ENCODE results near the gene PPCDC. TPM values are rescaled to one million over a fixed set of nuclear protein-coding genes. Genes with fewer than 3 reads are reported as not detected.

PPCDC gene
- polyA plus RNA-seq, 1 of the 3 experiments (the other 2 are of a cell fraction): 19.8 TPM

- no peak for DNase-seq
- no peaks in the 10 kb centered on the region for H3K79me2 ChIP-seq (ENCODE audit: insufficient read depth)
- no peaks in the 10 kb centered on the region for H3K9me2 ChIP-seq
- CTCF ChIA-PET: interaction anchor here (0.6 kb wide), 1 partner anchor 529 kb away, joined by 3 read pairs; no protein-coding TSS in a partner anchor
- no peak overlapping the region for H3K27ac ChIP-seq (ENCODE audit: low read depth in 2 of 2, low read length in 1 of 2)
- H2AFZ ChIP-seq (ENCODE audit: low read depth): no peak overlapping the region
- no peaks in the 10 kb centered on the region for H3K27me3 ChIP-seq (ENCODE audit: insufficient read depth)
- no peaks in the 10 kb centered on the region for H4K20me1 ChIP-seq (ENCODE audit: insufficient read depth)
- H3K4me2 ChIP-seq: no peak overlapping the region
- H3K4me3 ChIP-seq (ENCODE audit: low read depth in 2 of 2, low read length in 1 of 2): no peak overlapping the region
- POLR2A ChIA-PET: no interaction called here
- TF ChIP-seq RAD21 (IDR thresholded peaks at IDR 0.05; ENCODE audit: low read length) (no peak), FOXM1 (IDR thresholded peaks at IDR 0.05; ENCODE audit: low read depth) (no peak), GABPA (IDR thresholded peaks at IDR 0.05; ENCODE audit: low read depth) (no peak), TCF12 (IDR thresholded peaks at IDR 0.05) (no peak), GATA2 (CRISPR knock-in tag; IDR thresholded peaks at IDR 0.05) (no peak), FOSL2 (IDR thresholded peaks at IDR 0.05; ENCODE audit: borderline replicate concordance, low read depth) (no peak), CHD2 (IDR thresholded peaks at IDR 0.05; ENCODE audit: low read length, partially characterized antibody) (no peak), MEF2A (IDR thresholded peaks at IDR 0.05; ENCODE audit: borderline replicate concordance, low read depth) (no peak), ZBTB33 (IDR thresholded peaks at IDR 0.05; ENCODE audit: borderline replicate concordance, low read depth) (no peak), TEAD4 (IDR thresholded peaks at IDR 0.05; ENCODE audit: borderline replicate concordance, insufficient read depth) (no peak)
- TF ChIP-seq, protein P1, sequence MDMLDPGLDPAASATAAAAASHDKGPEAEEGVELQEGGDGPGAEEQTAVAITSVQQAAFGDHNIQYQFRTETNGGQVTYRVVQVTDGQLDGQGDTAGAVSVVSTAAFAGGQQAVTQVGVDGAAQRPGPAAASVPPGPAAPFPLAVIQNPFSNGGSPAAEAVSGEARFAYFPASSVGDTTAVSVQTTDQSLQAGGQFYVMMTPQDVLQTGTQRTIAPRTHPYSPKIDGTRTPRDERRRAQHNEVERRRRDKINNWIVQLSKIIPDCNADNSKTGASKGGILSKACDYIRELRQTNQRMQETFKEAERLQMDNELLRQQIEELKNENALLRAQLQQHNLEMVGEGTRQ (IDR thresholded peaks at IDR 0.05; ENCODE audit: borderline replicate concordance, low read depth, low read length): no peak
- TF ChIP-seq, protein P2, sequence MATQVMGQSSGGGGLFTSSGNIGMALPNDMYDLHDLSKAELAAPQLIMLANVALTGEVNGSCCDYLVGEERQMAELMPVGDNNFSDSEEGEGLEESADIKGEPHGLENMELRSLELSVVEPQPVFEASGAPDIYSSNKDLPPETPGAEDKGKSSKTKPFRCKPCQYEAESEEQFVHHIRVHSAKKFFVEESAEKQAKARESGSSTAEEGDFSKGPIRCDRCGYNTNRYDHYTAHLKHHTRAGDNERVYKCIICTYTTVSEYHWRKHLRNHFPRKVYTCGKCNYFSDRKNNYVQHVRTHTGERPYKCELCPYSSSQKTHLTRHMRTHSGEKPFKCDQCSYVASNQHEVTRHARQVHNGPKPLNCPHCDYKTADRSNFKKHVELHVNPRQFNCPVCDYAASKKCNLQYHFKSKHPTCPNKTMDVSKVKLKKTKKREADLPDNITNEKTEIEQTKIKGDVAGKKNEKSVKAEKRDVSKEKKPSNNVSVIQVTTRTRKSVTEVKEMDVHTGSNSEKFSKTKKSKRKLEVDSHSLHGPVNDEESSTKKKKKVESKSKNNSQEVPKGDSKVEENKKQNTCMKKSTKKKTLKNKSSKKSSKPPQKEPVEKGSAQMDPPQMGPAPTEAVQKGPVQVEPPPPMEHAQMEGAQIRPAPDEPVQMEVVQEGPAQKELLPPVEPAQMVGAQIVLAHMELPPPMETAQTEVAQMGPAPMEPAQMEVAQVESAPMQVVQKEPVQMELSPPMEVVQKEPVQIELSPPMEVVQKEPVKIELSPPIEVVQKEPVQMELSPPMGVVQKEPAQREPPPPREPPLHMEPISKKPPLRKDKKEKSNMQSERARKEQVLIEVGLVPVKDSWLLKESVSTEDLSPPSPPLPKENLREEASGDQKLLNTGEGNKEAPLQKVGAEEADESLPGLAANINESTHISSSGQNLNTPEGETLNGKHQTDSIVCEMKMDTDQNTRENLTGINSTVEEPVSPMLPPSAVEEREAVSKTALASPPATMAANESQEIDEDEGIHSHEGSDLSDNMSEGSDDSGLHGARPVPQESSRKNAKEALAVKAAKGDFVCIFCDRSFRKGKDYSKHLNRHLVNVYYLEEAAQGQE (IDR thresholded peaks at IDR 0.05; ENCODE audit: low read depth, low read length): no peak
- peaks cover 3% of the 10 kb centered on the region for H3F3A ChIP-seq (replicated peaks; ENCODE audit: insufficient read depth)
- no peaks in the 10 kb centered on the region for H3K36me3 ChIP-seq (replicated peaks in 1 of 2; ENCODE audit: control insufficient read depth in 1 of 2, insufficient read depth in 2 of 2, low read length in 1 of 2)
- no peak overlapping the region for H3K9ac ChIP-seq
- H3K4me1 ChIP-seq (ENCODE audit: control insufficient read depth in 1 of 2, insufficient read depth in 2 of 2, low read depth in 1 of 2, low read length in 1 of 2): peaks cover 0 to 5% of the 10 kb centered on the region in 2 experiments; a peak in 2 of 4 replicates
- no peaks in the 10 kb centered on the region for H3K9me3 ChIP-seq
Measured at GRCh38 chr15:75068748-75069147, 45.4 kb downstream of the PPCDC start.
